HepG2 (cell line): Measurements from ENCODE around the gene DNAJC4. TPM values are rescaled to one million over a fixed set of nuclear protein-coding genes. Genes with fewer than 3 reads are reported as not detected.

Experiments used
- ARNTL ChIP-seq: sonication (generic); formaldehyde crosslinking; IDR thresholded peaks from 2 replicates; pipeline ENCODE4 v1.4.0; 2020; ENCODE audit warnings: mild to moderate bottlenecking, missing genetic modification reagents
- E2F1 ChIP-seq: sonication (generic); formaldehyde crosslinking; IDR thresholded peaks from 2 replicates; pipeline ENCODE4 v1.5.0; 2020; ENCODE audit warnings: missing genetic modification reagents
- GMEB1 ChIP-seq: sonication (generic); formaldehyde crosslinking; IDR thresholded peaks from 2 replicates; pipeline ENCODE4 v1.5.1; 2020; ENCODE audit warnings: missing genetic modification reagents, mild to moderate bottlenecking, borderline replicate concordance
- HNF4A ChIP-seq: sonication (generic); formaldehyde crosslinking; IDR thresholded peaks from 2 replicates; pipeline ENCODE4 v1.4.0; 2020; ENCODE audit warnings: missing genetic modification reagents
- MEF2D ChIP-seq: sonication (generic); formaldehyde crosslinking; IDR thresholded peaks from 2 replicates; pipeline ENCODE4 v1.5.1; 2020; ENCODE audit warnings: mild to moderate bottlenecking, missing genetic modification reagents
- POLR2A ChIP-seq, 2 experiments: IDR thresholded peaks; 2 replicates each; pipeline ENCODE4 v1.6.1; 2011; ENCODE audit warnings: low read depth in 2 of 2, low read length in 2 of 2, mild to moderate bottlenecking in 1 of 2, moderate library complexity in 1 of 2; ENCODE audit not compliant: insufficient read depth in 1 of 2
- SIN3A ChIP-seq: IDR thresholded peaks from 2 replicates; pipeline ENCODE4 v1.6.1; 2011; ENCODE audit warnings: low read depth, mild to moderate bottlenecking, control low read depth, low read length, borderline replicate concordance
- SMAD1 ChIP-seq: sonication (generic); formaldehyde crosslinking; IDR thresholded peaks from 2 replicates; pipeline ENCODE4 v1.4.0; 2020; ENCODE audit warnings: missing genetic modification reagents, low read depth, mild to moderate bottlenecking, borderline replicate concordance
- SOX5 ChIP-seq: IDR thresholded peaks from 2 replicates; pipeline ENCODE4 v1.6.1; 2016; ENCODE audit warnings: borderline replicate concordance
- ZNF224 ChIP-seq: sonication (generic); formaldehyde crosslinking; IDR thresholded peaks from 2 replicates; pipeline ENCODE4 v1.5.0; 2020; ENCODE audit warnings: mild to moderate bottlenecking, missing genetic modification reagents
- ZNF407 ChIP-seq: sonication (generic); formaldehyde crosslinking; IDR thresholded peaks from one replicate; pipeline ENCODE4 v1.5.1; 2020; ENCODE audit warnings: mild to moderate bottlenecking, missing genetic modification reagents; ENCODE audit errors: not compliant biosample characterization
- ZNF510 ChIP-seq: sonication (generic); formaldehyde crosslinking; IDR thresholded peaks from 2 replicates; pipeline ENCODE4 v1.4.0; 2020; ENCODE audit warnings: low read depth, mild to moderate bottlenecking, missing genetic modification reagents
- ZNF552 ChIP-seq: sonication (generic); formaldehyde crosslinking; IDR thresholded peaks from 2 replicates; pipeline ENCODE4 v1.9.0; 2022; ENCODE audit warnings: missing genetic modification reagents, mild to moderate bottlenecking, borderline replicate concordance
- ZNF605 ChIP-seq: sonication (generic); formaldehyde crosslinking; IDR thresholded peaks from 2 replicates; pipeline ENCODE4 v1.8.0; 2022; ENCODE audit warnings: mild to moderate bottlenecking, missing genetic modification reagents
- ZNF713 ChIP-seq: sonication (generic); formaldehyde crosslinking; IDR thresholded peaks from 2 replicates; pipeline ENCODE4 v1.4.0; 2020; ENCODE audit warnings: mild to moderate bottlenecking, missing genetic modification reagents
- ZSCAN21 ChIP-seq: sonication (generic); formaldehyde crosslinking; IDR thresholded peaks from 2 replicates; pipeline ENCODE4 v1.8.0; 2022; ENCODE audit warnings: mild to moderate bottlenecking, missing genetic modification reagents, moderate library complexity, borderline replicate concordance
- polyA plus RNA-seq, 8 experiments: library from polyadenylated mRNA; depleted of rRNA in 3 of 8; stranded (reverse) in 7 of 8; unstranded in 1 of 8; fragments of >200 nt; fragmentation: Illumina TruSeq in 4 of 8; extraction: Trizol in 4 of 8; gene quantifications; 2 replicates each; pipeline versions ENCODE4 v1.2.1 to v1.2.3, GENCODE V29; 2011 to 2016; ENCODE audit warnings: low read depth in 4 of 8, missing spikeins in 1 of 8, mixed read lengths in 1 of 8; ENCODE audit not compliant: insufficient read depth in 1 of 8
- total RNA-seq, 5 experiments: library from RNA; depleted of rRNA; stranded (reverse); fragments of >200 nt; fragmentation: Illumina TruSeq; extraction: Trizol; gene quantifications; 2 replicates each; pipeline ENCODE4 v1.2.3, GENCODE V29; 2016; ENCODE audit warnings: low read depth in 1 of 5

The DNAJC4 gene
- total and polyA plus RNA-seq, 2 of the 13 experiments (the other 11 are each of a cell fraction or from before 2014, with no cell fraction given), result 10.3 to 60.8 TPM

GRCh38 chr11:64240435-64241240, 10.3 kb downstream of the DNAJC4 start, which contains the start of gene FKBP2 (continued):
- TF ChIP-seq ZNF407 (CRISPR knock-in tag) (peak; percentile 66), E2F1 (CRISPR knock-in tag) (peak; percentile 59; the same call in 1 of the 2 replicates), ZNF224 (CRISPR knock-in tag) (peak; percentile 76; the same call in 1 of the 2 replicates), HNF4A (0 out of 2 replicates have a peak, but pooled peaks have one; percentile 11), SMAD1 (CRISPR knock-in tag) (0 out of 2 replicates have a peak, but pooled peaks have one; percentile 38), ARNTL (CRISPR knock-in tag) (peak; percentile 91), POLR2A (IDR thresholded peaks at IDR 0.05; ENCODE audit: insufficient read depth in 1 of 2, low read depth in 2 of 2, low read length in 2 of 2) (peak in 1 of 2 experiments; percentile 88; a peak in 2 of 4 replicates), ZNF510 (CRISPR knock-in tag) (no peak; the same call in 1 of the 2 replicates), GMEB1 (CRISPR knock-in tag) (peak; percentile 91), ZNF713 (0 out of 2 replicates have a peak, but pooled peaks have one; percentile 4), MEF2D (0 out of 2 replicates have a peak, but pooled peaks have one; percentile 25), ZNF605 (CRISPR knock-in tag) (peak; percentile 89), ZSCAN21 (CRISPR knock-in tag) (0 out of 2 replicates have a peak, but pooled peaks have one; percentile 9), SOX5 (CRISPR knock-in tag) (peak; percentile 22; the same call in 1 of the 2 replicates), ZNF552 (CRISPR knock-in tag) (peak; percentile 73; the same call in 1 of the 2 replicates), SIN3A (peak; percentile 49; the same call in 1 of the 2 replicates)
